Stomach (tissue), 9 donors: Measurements from ENCODE around the gene SUSD4. TPM values are rescaled to one million over a fixed set of nuclear protein-coding genes. Genes with fewer than 3 reads are reported as not detected.

Experiments used
- DNase-seq, 2 donors: peaks; one replicate each; pipeline versions ENCODE4 v3.0.0 to v3.0.0-alpha.2; 2013 to 2019
- H3K27ac ChIP-seq, 5 donors: fragments of 200-600 bp in 4 of 5; sonication (generic) in 4 of 5; one replicate each; pipeline ENCODE4 v1.5.1; 2013 to 2019; ENCODE audit warnings: mild to moderate bottlenecking in 1 of 5, moderate library complexity in 1 of 5
- H3K27me3 ChIP-seq, 3 donors: fragments of 200-600 bp; sonication (generic); one replicate each; pipeline ENCODE4 v1.5.1; 2017 to 2019; ENCODE audit warnings: mixed run types in 1 of 3
- H3K36me3 ChIP-seq, 4 donors: fragments of 200-600 bp; sonication (generic); 1 replicate in 3 of 4; 2 replicates in 1 of 4; pipeline ENCODE4 v1.5.1; 2016 to 2019
- H3K4me1 ChIP-seq, 4 donors: fragments of 200-600 bp; sonication (generic); one replicate each; pipeline ENCODE4 v1.5.1; 2016 to 2019
- H3K4me3 ChIP-seq, 4 donors: fragments of 200-600 bp; sonication (generic) in 3 of 4; one replicate each; pipeline ENCODE4 v1.5.1; 2016 to 2019; ENCODE audit warnings: mild to moderate bottlenecking in 1 of 4
- H3K9me3 ChIP-seq, 4 donors: fragments of 200-600 bp; sonication (generic); one replicate each; pipeline ENCODE4 v1.5.1; 2016 to 2019
- CTCF ChIP-seq, 7 experiments: fragments of 450-650 bp in 4 of 7; fragments of 200-600 bp in 3 of 7; sonication (generic) in 3 of 7; IDR thresholded peaks; one replicate each; pipeline ENCODE4 v1.5.1; 2016 to 2019; ENCODE audit warnings: antibody characterized with exemption in 7 of 7, control low read depth in 2 of 7, mild to moderate bottlenecking in 1 of 7
- EP300 ChIP-seq: sonication (generic); formaldehyde crosslinking; IDR thresholded peaks from one replicate; pipeline ENCODE4 v1.6.1; 2017; ENCODE audit warnings: antibody characterized with exemption
- POLR2A ChIP-seq, 4 donors: fragments of 450-650 bp; IDR thresholded peaks; one replicate each; pipeline ENCODE4 v1.6.1; 2016; ENCODE audit warnings: antibody characterized with exemption in 4 of 4, control low read depth in 2 of 4, mild to moderate bottlenecking in 1 of 4, moderate library complexity in 1 of 4
- POLR2AphosphoS5 ChIP-seq, 3 donors: sonication (generic); formaldehyde crosslinking; IDR thresholded peaks; one replicate each; pipeline ENCODE4 v1.6.1; 2016; ENCODE audit warnings: antibody characterized with exemption in 3 of 3
- WGBS, 5 donors: extraction: QIAGEN DNeasy Blood & Tissue Kit in 3 of 5; methylation state at CpG; one replicate each; pipeline versions ENCODE4 v1.1.5 to v1.1.7; 2013 to 2018; 5-methylcytosine and 5-hydroxymethylcytosine counted together
- intact Hi-C: fragments of 100-400 bp; cut with DNase I; formaldehyde crosslinking; loops from one replicate; pipeline ENCODE4 v1.15.1; 2023; ENCODE audit warnings: low total_unique reads
- polyA plus RNA-seq, 3 donors: library from polyadenylated mRNA; stranded (reverse); fragments of 200-250 nt; gene quantifications; one replicate each; pipeline ENCODE4 v1.2.3, GENCODE V29; 2013
- total RNA-seq, 5 donors: library from RNA; depleted of rRNA; stranded (reverse); fragments of >200 nt; gene quantifications; one replicate each; pipeline versions ENCODE4 v1.1.0 to v1.2.3, GENCODE V29; 2014 to 2016
- donor health status: healthy with polysubstance abuse.
- donor health status: Bipolar disorder and iron deficiency.
- donor health status: healthy.

Gene SUSD4
- total and polyA plus RNA-seq, 8 donors = 5.5 to 35.6 (median 8.1) TPM; not detected in 1

- intact Hi-C loops = no loop called here
- no peaks in the 10 kb centered on the region for H3K9me3 ChIP-seq
- WGBS, 5 donors = 71 to 87% (median 80%) methylated on average over 3 of the region's 3 CpGs
- H3K4me1 ChIP-seq = no peaks in the 10 kb centered on the region
- no peak overlapping the region for H3K4me3 ChIP-seq
- no peak for TF ChIP-seq EP300
- TF ChIP-seq CTCF (IDR thresholded peaks at IDR 0.05) = no peak
- TF ChIP-seq POLR2A (IDR thresholded peaks at IDR 0.05) = no peak
- TF ChIP-seq POLR2AphosphoS5 (IDR thresholded peaks at IDR 0.05) = no peak
- no peak overlapping the region for H3K27ac ChIP-seq
- no peaks in the 10 kb centered on the region for H3K36me3 ChIP-seq
- H3K27me3 ChIP-seq = no peaks in the 10 kb centered on the region
- no peak for DNase-seq
Measured at GRCh38 chr1:223322868-223323267, 41.1 kb downstream of the SUSD4 start.

- H3K4me1 ChIP-seq = no peaks in the 10 kb centered on the region
- intact Hi-C loops = no loop called here
Measured at GRCh38 chr1:223320959-223321358, 43.0 kb downstream of the SUSD4 start.

GRCh38 chr1:223319905-223320580 is 43.9 kb downstream of the SUSD4 start:
- no peak for DNase-seq
- Histone ChIP-seq H3K27ac (no peak overlapping the region), H3K4me3 (no peak overlapping the region), H3K27me3 (no peaks in the 10 kb centered on the region), H3K4me1 (no peaks in the 10 kb centered on the region), H3K36me3 (no peaks in the 10 kb centered on the region), H3K9me3 (no peaks in the 10 kb centered on the region)
- TF ChIP-seq POLR2AphosphoS5 (IDR thresholded peaks at IDR 0.05) = no peak
- TF ChIP-seq EP300 = no peak
- TF ChIP-seq CTCF (IDR thresholded peaks at IDR 0.05) = no peak
- TF ChIP-seq POLR2A (IDR thresholded peaks at IDR 0.05) = no peak
- intact Hi-C loops = no loop called here
- WGBS, 5 donors = 73 to 88% (median 83%) methylated on average over 11 of the region's 11 CpGs

More at GRCh38 chr1:223320959-223321358, 43.0 kb downstream of the SUSD4 start:
- DNase-seq = no peak
- Histone ChIP-seq H3K27me3 (no peaks in the 10 kb centered on the region), H3K27ac (no peak overlapping the region), H3K9me3 (no peaks in the 10 kb centered on the region), H3K36me3 (no peaks in the 10 kb centered on the region), H3K4me3 (no peak overlapping the region)
- TF ChIP-seq POLR2A (IDR thresholded peaks at IDR 0.05) (no peak), CTCF (IDR thresholded peaks at IDR 0.05) (no peak), POLR2AphosphoS5 (IDR thresholded peaks at IDR 0.05) (no peak), EP300 (no peak)
- 81 to 94% (median 86%) methylated on average over 6 of the region's 6 CpGs for WGBS, 5 donors

GRCh38 chr1:223319398-223319797 is 44.6 kb downstream of the SUSD4 start:
- intact Hi-C loops = no loop called here
- no peaks in the 10 kb centered on the region for H3K27me3 ChIP-seq
- no peaks in the 10 kb centered on the region for H3K4me1 ChIP-seq
- H3K4me3 ChIP-seq = no peak overlapping the region
- 75 to 87% (median 83%) methylated on average over 3 of the region's 3 CpGs for whole genome bisulfite sequencing, 5 donors
- H3K36me3 ChIP-seq = no peaks in the 10 kb centered on the region
- H3K9me3 ChIP-seq = no peaks in the 10 kb centered on the region
- no peak overlapping the region for H3K27ac ChIP-seq
- DNase-seq = peak in 1 of 2 donors; percentile 30
- TF ChIP-seq POLR2A (IDR thresholded peaks at IDR 0.05) (no peak), EP300 (no peak), POLR2AphosphoS5 (IDR thresholded peaks at IDR 0.05) (no peak), CTCF (IDR thresholded peaks at IDR 0.05) (no peak)
